PC-3 (cell line): Measurements from ENCODE around the gene CACNA1D.

Experiments used
- CTCF ChIP-seq: fragments of 300-600 bp; sonication (generic); conservative IDR thresholded peaks from 2 replicates; pipeline ENCODE4 v1.5.1; 2017; ENCODE audit warnings: antibody characterized with exemption, low read depth, mild to moderate bottlenecking, low read length
- EZH2phosphoT487 ChIP-seq: fragments of 300-600 bp; sonication (generic); IDR thresholded peaks from 2 replicates; pipeline ENCODE4 v1.6.1; 2018; ENCODE audit warnings: mild to moderate bottlenecking, antibody characterized with exemption, low read length, borderline replicate concordance

DNA sequence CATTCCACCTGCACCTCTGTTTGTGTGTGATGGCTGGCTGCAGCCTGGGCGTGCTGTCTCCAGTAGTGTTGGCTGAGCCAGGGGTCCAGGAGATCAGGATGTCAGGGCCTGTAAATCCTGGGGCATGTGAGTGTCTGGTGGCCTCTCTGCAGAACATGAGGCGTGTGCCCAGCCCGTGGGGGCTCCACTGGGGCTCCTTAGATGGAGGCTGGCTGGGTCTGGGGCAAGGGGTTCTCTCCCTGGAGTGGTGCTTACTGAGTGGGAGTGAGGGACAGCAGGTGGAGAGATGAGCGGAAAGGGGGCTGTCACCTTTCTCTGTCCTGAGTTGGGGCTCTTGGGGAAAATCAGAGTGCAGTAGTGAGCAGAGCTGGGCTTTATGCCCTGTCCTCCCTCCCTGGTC is 199.6 kb downstream of the CACNA1D start:
- TF ChIP-seq CTCF, result no peak
- TF ChIP-seq EZH2phosphoT487, result no peak
